HG03558 (cell line): ENCODE results near the gene ATP8B4.

Experiments used
- ATAC-seq: cut with Tn5 transposase; IDR thresholded peaks from one replicate; pipeline ENCODE4 v1.9.1; 2021; ENCODE audit warnings: moderate number of reproducible peaks; ENCODE audit not compliant: unreplicated experiment; ENCODE audit errors: extremely low read depth

The ATP8B4 gene

DNA sequence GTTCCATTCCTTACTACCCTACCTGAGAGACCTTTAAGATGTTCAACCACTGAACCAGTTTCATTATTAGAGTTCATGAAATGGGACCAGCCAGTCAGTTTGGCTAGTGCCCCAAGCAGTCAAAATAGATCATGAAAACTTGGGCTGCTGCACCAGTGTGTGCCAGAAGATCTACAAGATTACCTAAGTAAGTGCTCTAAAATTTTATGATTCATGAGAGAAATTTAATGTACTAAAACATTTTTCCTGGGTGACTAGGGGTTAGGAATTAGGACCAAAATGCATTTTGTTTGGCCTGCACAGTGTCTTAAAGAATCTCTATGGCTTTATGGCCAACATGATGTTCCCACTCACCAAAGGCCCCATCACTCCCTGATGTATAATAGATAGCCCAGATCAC, 214.7 kb downstream of the ATP8B4 start:
- no peak for ATAC-seq

DNA sequence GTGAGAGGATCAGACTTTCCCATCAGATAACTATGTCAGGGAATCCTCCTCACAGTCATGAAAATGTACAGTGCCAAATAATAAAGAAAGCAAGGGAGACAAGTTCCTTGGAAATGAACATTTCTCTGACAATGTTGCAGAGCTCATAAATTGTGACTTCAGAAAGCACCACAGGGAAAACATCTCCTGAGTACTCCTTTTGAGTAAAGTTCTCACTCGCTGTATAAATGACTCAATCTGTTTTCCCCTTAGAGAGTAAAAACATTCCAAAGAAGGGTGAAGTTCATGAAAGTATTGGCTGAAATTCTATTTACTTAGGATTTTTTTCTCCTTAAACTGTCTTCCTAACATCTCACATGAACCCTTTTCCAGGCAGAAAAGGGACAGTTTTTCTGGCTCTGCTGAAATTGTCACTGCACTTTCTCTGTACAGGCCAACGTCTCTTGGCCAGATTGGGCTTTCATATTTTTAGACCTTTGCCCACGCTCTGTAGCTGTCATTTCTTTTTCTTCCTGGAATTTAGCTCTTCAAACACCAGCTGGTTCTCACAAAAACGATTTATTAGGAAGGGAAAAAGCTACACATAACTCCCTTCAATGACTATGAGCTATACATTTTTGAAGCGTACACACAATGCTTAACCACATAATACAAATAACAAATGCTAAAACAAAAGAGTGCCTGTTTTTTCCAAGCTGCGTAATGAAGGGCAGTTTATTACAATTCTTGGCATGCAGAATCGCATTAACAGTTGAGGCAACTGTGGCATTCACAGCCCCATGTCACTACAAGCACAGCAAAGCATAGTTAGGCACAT, 216.1 kb downstream of the ATP8B4 start:
- no peak for ATAC-seq

DNA sequence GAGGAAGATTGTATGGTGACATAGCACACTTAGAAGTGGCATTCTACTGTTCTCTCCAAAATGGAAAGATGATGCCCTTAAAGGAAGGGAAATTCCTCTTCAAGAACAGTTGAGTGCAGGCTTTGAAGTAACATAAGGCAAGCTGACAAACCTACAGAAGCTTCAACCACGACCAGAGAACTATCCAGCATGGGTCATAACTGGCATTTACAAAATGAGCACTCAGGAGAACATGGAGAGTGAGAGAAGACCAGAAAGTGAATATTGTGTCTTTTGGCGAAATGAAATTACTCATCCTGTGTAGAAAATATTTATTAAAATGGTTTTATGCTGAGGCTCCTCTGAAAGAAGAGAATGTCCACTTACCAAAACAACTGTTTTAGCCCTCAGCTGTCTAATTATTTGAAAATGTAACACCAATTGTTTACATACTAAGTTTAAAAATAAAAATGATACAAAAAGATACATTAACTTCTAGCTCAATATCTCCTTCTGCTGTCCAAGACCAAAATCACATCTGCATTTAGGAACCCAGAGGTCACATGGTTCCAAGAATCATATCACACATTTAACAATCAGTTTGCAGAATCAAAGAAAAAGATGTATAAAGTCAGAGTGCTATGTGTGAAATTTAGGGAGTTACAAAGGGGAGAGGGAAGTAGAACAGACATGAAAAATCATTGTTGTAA, 216.9 kb downstream of the ATP8B4 start:
- no peak for ATAC-seq

DNA sequence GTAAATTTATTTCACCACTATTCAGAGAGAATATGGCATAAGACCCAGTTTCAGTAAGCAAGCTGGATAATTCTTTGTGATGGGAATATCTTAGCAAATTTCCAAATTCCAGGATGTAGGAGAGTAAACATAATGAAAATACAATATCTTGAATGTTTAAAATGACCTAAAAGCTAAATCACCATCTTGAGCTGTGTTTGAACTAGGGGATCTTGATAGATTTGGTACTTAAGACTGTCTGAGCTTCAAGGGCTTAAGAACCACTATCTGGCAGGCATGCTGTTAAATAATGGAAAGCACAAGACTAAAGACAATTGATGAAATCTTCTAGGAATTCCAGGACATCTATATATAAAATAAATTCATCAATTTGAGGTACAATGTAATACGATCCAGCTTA, 217.7 kb downstream of the ATP8B4 start:
- ATAC-seq: no peak

DNA sequence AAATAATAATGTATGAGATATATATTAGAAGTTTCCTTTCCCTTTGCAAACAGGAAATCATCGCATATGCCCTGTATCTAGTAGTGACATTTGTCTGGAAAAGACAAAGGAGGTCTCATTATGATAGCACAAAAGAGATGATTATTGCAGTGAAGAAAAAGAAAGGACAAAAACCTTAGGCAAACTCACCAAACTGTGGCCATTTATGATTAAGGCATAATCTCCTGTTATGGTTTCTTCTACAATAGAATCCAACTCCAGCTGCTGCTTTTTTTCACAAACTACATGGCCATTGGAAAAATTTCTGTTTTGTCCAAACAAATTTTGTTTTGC, 218.2 kb downstream of the ATP8B4 start:
- no peak for ATAC-seq

DNA sequence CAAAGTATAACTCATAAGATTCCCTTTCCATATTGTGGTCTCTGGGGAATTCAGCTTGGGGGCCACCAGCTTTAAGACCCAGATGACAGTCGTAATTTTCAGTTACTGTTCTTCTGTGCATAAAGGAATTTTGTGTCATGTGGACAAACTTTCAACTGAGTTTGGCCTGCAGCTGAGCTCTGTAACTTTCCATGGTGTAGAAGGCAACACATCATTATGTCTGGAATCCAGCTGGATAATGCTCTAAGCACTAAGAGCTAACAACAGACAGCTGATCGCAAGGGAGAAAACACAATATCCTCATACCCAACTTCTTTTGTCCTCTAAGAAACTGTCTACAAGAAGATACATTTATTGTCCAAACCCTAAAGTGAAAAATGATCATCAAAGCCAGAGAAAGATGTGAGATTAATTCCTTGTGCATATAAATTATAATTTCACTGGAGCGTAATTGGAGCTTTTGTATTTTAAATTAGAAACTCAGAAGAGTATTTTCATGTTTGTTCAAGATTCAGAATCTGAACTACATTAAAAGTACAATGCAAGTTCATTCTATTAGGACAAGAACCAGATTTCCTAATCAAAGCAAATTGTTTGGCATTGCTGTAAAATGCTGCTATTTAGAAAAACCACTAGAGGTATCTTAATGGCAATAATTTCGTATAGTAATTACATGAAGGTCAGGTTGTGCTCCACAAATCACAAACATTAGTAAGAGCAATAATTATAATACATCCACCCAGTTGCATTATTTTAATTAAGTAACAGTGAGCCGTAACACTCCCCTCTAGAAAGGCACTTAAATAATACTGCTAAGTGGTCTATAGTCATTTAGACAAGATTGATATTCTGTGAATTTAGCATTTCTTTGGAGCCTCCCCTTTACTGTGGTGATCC, 218.8 kb downstream of the ATP8B4 start:
- ATAC-seq: no peak

DNA sequence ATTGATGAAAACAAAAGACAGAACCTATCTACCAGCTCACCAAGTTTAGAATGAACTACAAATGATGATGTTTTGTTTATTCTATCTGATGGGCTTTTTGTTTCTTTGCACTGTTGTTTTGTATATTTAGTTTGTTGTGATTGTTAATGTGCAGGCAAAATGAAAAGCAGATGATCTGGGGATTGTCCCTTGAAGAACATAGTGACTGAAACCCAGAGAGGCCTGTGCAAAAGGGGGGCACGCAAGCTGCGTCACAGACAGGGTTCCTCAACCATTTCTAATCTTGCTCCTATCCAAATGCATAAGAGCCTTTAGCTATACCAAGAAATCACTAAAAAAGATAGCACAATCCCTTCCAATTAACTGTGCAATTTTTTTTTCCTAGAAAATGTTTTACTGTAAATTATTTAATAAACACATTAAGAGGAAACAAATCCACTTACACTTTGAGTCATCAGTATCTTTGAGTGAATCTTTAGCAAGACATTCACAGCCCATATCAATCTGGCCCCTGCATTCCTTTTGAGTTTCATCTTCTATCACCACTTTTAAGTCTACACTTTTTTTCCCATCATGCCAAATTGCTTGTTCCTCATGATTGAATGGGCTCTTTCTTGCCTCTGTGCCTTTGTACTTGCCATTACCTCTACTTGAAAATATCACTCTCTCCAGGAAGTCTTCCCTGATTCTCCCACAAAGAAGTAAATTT, 220.3 kb downstream of the ATP8B4 start:
- ATAC-seq: no peak

DNA sequence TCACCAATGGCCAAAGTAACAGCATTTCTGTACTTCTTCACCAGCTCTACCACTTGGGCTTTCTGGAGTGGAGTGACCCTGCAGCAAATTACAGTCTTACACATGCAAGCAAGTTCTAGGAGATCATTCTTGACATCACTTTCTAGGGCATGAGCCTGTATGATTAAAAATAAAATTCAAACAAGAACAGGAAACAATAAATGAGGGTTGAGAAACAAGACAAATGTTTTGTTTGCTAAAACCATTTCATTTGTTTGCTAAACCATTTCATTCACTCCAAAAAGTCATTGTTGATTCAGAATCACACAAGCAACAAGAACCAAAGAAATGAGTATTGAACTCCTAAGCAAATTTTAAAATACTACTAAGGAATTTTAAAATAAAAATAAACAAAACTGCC, 220.9 kb downstream of the ATP8B4 start:
- no peak for ATAC-seq

DNA sequence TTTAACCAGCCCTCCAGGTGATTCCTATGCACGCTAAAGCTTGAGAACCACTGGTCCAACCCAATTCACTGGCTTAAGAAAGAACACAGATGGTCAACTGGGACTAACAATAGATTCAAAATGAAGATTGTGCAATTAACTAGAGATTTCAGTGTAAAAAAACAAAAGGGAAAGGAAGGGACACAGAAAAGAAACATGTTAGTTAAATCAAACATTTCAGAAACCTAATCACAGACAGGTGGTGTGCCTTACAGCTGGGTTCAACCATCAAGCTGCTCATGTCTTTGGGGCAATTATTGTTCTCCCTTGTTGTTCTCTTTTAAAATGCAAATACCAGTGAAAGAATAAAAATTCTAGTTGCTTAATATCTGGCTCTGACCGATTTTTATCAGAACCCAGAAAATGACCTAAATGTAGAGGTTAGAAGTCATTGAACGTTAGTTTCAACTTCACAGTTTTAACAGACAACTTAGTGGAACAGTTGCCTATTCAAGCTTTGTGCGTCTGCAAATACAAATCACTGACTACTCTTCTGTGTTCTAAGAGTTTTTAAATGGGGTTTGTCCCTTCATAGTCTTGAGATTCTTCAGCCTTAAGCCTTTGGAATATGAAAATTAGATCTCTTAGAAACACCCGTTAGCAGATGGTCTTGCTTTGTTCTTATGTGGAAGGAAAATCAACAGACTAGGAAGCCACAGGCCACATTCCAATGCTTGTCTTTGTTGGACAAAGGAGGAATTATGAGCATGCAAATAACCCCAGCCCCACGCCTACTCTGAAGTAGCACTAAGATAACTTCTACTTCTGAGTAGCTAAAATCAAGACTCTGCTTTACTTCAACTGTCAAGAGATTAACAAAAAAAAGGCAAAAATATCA, 223.4 kb downstream of the ATP8B4 start:
- no peak for ATAC-seq

DNA sequence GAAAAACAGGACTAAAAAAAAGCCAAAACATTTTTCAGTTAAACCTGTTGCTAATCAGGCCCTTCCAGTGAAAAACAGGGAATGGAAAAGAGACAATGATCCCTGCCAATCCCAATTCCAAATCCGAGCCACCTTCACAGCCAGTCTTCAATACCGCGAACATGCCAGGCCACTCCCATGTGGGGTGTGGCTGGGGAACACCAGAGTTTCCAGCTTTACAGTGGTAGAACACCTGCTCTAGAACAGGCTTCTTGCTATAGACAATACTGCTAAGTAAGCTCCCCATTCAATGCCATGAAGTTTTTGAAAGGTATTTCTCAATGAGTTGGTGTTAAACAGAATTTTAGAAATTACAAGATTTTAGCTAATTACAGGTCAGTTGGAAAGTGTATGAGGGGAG, 228.3 kb downstream of the ATP8B4 start:
- ATAC-seq: no peak

DNA sequence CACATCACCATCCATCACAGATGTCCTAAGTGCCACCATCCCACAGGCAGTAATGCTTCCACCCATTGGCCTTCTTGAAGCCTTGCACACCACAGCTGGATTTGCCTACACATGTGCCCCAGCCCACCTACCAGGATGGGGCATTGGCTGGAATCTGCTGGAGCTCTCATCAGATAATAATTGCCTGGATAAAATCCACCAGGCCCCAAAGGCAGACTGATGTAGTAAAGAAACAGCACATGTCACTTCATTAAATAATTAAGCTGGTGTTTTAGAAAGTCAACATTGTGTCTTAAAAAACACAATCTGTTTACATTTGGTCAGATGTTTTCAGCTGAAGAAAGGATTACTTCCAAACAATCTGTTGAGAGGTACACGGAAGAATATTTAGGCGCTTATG, 229.5 kb downstream of the ATP8B4 start:
- ATAC-seq: no peak

DNA sequence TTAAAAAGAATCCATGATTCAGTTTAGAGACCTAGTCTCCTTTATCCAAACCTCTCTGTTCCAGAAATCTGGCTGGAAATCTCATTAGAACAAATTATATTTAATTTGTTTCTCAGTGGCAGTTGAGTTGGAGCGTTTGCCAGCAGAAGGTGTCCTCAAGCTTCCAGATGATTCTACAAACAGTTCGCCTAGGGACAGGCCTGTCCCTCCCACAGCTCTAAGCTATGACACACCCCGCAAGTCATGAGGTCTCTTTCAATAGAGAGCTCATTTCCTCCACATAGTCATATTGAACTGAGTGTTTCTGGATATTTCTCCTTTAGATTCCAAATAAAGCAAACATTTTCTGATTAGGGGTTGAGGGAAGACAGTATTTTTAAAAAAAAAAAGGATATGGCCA, 230.3 kb downstream of the ATP8B4 start:
- ATAC-seq: no peak

DNA sequence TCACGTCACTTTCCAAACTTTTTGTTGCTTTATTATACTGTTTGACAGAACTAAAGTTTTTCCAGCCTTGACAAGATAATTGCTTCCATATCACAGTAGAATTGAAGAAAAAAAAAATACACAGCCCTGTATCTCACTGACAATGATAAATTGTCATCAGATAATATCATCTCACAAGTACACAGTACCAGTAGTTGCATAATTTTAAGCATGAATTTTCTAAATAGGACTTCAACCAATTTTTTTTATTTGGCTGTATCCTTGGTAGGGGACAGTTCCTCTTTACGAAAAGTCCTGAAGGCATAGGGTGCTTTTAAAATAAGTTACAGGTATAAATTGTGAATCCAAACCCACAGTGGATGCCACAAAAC, 230.7 kb downstream of the ATP8B4 start:
- ATAC-seq: no peak

DNA sequence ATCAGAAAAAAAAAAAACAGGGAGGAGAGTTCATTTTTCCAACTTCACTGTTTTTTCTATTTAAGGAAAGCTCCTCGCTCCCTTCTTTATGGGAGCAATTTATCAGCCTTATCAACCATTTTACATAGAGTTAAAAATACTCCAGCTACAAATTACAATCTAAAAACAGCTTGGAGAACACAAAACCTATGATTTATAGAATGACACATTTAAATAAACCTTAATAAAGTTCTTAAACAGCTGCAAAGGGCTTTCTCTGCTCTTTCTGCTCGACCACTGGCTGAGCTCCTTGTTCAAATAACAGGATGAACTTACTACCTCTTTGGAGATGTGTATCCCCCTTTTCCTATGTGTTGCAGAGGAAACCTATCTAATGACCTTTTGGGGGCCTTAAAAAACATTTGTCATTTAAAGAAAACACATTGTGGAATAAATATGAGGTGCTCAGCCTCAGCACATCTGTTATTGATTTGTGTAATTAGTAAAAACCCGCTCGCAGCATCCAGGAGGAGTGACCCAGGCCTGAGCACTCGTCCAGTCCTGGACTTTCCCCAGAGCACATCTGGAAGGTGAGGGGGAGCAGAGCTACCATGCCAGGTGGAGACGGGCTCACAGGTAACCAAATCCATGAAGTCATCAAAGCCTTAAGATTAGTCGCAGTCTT, 231.2 kb downstream of the ATP8B4 start:
- ATAC-seq: no peak

DNA sequence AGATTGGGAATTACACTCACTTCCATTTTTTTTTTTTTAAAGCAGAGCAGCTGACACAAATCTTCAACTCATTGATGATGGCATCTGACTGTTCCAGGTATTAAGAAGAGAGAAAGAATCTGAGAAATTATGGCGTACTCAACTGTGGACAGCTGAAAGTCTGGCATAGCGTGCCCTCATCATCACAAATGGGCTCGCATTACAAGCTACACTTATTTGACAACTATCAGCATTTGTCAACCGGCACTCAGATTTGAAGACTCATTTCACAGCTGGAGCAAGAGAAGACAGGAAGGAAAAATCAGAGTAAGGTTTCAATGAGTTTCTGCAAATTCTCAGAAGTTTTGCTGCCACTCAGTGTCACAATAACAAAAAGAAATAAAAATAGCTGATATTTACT, 235.9 kb downstream of the ATP8B4 start:
- no peak for ATAC-seq

DNA sequence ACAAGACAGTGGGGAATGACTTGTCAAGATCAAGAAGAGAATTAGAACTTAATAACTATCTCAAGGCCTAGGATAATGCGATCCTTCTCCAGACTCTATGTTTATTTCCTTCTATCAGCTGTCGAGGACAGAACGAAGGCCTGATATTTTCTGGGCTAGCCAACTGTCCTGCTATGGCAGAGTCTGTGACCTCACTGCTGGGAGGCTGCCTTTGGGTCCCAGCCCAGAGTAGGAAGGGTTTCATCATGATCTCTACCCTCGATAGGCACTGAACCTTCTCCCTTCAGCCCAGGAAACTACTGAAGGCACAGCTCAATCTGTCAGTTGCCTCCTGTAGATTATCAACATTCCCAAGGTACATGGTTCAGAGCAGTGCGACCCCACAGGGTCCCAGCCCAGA, 237.2 kb downstream of the ATP8B4 start:
- no peak for ATAC-seq

DNA sequence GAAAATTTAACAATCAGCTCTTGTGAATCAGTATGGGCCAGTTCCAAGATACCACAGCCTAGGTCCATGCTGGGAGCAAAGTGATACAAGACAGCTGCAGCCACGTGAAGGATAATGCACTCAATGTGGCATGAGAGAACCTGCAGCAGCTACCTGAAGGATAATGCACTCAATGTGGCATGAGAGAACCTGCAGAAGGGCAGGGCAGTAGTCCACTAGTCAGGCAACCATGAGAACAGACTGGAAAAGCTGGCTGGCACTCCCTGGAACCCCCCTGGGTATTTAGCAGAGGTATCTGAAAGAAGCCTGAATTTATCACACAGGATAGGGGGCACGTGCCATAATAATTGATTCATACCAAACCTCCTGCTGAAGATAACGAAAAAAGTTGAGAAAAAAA, 237.6 kb downstream of the ATP8B4 start:
- ATAC-seq: no peak

DNA sequence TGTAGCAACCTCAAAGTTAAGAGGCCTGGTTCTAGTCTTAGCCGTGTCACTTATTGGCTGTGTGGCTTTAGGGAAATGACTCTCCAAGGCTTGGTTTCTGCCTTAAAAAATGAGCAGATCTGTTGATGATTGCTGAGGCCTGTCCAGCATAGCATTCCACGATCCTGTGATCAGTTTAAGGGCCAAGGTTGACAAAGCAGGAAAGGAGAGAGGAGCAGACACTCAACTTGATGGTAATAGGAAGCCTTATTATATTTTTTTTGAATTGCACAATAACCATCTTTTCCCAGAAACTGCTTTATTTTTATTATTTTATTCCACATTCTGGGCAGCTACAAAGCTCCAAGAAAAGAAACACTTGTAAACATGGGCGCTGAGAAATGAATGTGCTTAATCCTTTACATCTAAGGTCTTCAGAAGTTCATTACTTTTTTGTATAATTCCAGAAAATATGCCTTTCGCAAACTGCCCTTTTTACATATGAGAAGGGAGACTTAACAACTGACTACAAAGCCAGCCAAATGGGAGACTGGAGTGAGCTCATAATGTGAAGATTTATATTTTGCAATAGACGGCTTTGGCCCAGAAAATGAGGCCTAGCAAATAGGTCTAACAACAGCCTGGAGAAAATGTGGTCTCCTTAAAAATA, 241.0 kb downstream of the ATP8B4 start:
- no peak for ATAC-seq
